ENCODE measurements around the gene CNTNAP5.

CNTNAP5 gene

DNA sequence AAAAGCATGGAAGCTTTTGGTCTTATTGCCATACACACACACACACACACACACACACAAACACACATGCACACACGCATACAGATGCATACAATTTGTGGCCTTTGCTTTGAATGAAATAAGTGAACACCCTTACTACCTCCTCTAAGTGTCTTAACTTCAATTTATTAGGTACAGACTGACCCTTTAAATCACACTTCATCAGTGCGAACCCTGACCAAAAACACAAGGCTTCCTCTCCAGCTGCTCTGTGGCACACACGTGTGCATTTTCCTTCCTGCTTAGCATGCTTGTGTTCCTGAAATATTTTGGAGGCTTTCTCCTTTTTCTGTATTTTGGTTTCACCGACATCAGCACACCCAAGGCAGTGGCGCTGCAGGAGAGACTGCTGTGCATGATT is 96.0 kb downstream of the CNTNAP5 start:
- Histone ChIP-seq H3K4me1 (ENCODE audit: low read length) (no peaks in the 10 kb centered on the region), H3F3A (ENCODE audit: insufficient read depth, low read length) (no peaks in the 10 kb centered on the region), H2AFZ (ENCODE audit: low read length) (no peak overlapping the region), H3K4me2 (ENCODE audit: low read depth, low read length) (no peak overlapping the region), H3K9ac (ENCODE audit: low read length) (no peak overlapping the region), H3K9me3 (replicated peaks; ENCODE audit: insufficient read depth, low read length) (no peaks in the 10 kb centered on the region), H3K27ac (ENCODE audit: low read length) (no peak overlapping the region), H3K4me3 (ENCODE audit: low read length) (no peak overlapping the region), H3K9me2 (replicated peaks; ENCODE audit: insufficient read depth, low read length) (no peaks in the 10 kb centered on the region), H4K20me1 (ENCODE audit: insufficient read depth, low read length) (no peaks in the 10 kb centered on the region), H3K27me3 (replicated peaks; ENCODE audit: insufficient read depth, low read length) (no peaks in the 10 kb centered on the region), H3K79me2 (ENCODE audit: low read length) (no peaks in the 10 kb centered on the region), H3K36me3 (replicated peaks; ENCODE audit: insufficient read depth, low read length) (no peaks in the 10 kb centered on the region)
- TF ChIP-seq EZH2 (optimal IDR thresholded peaks at IDR 0.05; ENCODE audit: low read depth, low read length) = no peak
- TF ChIP-seq, protein P1, sequence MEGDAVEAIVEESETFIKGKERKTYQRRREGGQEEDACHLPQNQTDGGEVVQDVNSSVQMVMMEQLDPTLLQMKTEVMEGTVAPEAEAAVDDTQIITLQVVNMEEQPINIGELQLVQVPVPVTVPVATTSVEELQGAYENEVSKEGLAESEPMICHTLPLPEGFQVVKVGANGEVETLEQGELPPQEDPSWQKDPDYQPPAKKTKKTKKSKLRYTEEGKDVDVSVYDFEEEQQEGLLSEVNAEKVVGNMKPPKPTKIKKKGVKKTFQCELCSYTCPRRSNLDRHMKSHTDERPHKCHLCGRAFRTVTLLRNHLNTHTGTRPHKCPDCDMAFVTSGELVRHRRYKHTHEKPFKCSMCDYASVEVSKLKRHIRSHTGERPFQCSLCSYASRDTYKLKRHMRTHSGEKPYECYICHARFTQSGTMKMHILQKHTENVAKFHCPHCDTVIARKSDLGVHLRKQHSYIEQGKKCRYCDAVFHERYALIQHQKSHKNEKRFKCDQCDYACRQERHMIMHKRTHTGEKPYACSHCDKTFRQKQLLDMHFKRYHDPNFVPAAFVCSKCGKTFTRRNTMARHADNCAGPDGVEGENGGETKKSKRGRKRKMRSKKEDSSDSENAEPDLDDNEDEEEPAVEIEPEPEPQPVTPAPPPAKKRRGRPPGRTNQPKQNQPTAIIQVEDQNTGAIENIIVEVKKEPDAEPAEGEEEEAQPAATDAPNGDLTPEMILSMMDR (IDR thresholded peaks at IDR 0.05; ENCODE audit: low read length) = no peak
- no peak for TF ChIP-seq EZH2phosphoT487 (IDR thresholded peaks at IDR 0.05; ENCODE audit: low read length)
- no peak for DNase-seq

DNA sequence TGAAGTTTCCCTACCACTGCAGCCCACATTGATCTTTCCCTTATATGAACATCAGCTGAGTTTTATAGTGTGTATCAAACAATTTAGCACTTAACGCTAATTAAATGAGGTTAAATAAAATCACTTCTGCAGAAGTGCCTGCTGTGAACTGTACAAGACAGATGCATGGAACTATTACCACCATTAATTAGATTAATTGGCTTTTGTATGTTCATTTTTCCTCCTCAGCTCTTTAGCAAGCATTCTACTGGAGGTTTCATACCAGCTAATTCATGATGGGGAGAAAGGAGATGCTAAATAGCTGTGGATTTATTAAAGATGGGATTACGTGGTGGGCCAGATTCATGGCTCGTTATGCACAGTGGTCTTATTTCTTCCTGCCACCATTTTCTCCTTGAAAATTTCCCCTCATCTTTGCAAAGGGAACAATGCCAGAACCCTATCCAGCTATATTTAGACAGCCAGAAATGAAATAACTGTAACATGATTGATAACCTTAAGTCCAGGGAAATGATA is 96.7 kb downstream of the CNTNAP5 start:
- TF ChIP-seq, protein P1 (IDR thresholded peaks at IDR 0.05; ENCODE audit: low read length) = no peak
- TF ChIP-seq EZH2 (optimal IDR thresholded peaks at IDR 0.05; ENCODE audit: low read depth, low read length) (no peak), EZH2phosphoT487 (IDR thresholded peaks at IDR 0.05; ENCODE audit: low read length) (no peak)
- H3K4me1 ChIP-seq (ENCODE audit: low read length) = no peaks in the 10 kb centered on the region
- no peak overlapping the region for H3K27ac ChIP-seq (ENCODE audit: low read length)
- DNase-seq = no peak
- no peaks in the 10 kb centered on the region for H3K79me2 ChIP-seq (ENCODE audit: low read length)
- H2AFZ ChIP-seq (ENCODE audit: low read length) = no peak overlapping the region
- H3K9ac ChIP-seq (ENCODE audit: low read length) = no peak overlapping the region
- no peaks in the 10 kb centered on the region for H3K9me3 ChIP-seq (replicated peaks; ENCODE audit: insufficient read depth, low read length)
- no peak overlapping the region for H3K4me2 ChIP-seq (ENCODE audit: low read depth, low read length)
- H4K20me1 ChIP-seq (ENCODE audit: insufficient read depth, low read length) = no peaks in the 10 kb centered on the region
- no peaks in the 10 kb centered on the region for H3K27me3 ChIP-seq (replicated peaks; ENCODE audit: insufficient read depth, low read length)
- no peaks in the 10 kb centered on the region for H3K9me2 ChIP-seq (replicated peaks; ENCODE audit: insufficient read depth, low read length)
- H3K36me3 ChIP-seq (replicated peaks; ENCODE audit: insufficient read depth, low read length) = no peaks in the 10 kb centered on the region
- no peak overlapping the region for H3K4me3 ChIP-seq (ENCODE audit: low read length)
- H3F3A ChIP-seq (ENCODE audit: insufficient read depth, low read length) = no peaks in the 10 kb centered on the region

- no peaks in the 10 kb centered on the region for H3K9me2 ChIP-seq (replicated peaks; ENCODE audit: insufficient read depth, low read length)
- no peaks in the 10 kb centered on the region for H3K9me3 ChIP-seq (replicated peaks; ENCODE audit: insufficient read depth, low read length)
- no peaks in the 10 kb centered on the region for H3K79me2 ChIP-seq (ENCODE audit: low read length)
- H3F3A ChIP-seq (ENCODE audit: insufficient read depth, low read length) = no peaks in the 10 kb centered on the region
- H3K27me3 ChIP-seq (replicated peaks; ENCODE audit: insufficient read depth, low read length) = no peaks in the 10 kb centered on the region
- no peaks in the 10 kb centered on the region for H3K36me3 ChIP-seq (replicated peaks; ENCODE audit: insufficient read depth, low read length)
- no peak overlapping the region for H2AFZ ChIP-seq (ENCODE audit: low read length)
- DNase-seq = no peak
- no peak overlapping the region for H3K4me2 ChIP-seq (ENCODE audit: low read depth, low read length)
- H3K4me3 ChIP-seq (ENCODE audit: low read length) = no peak overlapping the region
- H4K20me1 ChIP-seq (ENCODE audit: insufficient read depth, low read length) = no peaks in the 10 kb centered on the region
- H3K27ac ChIP-seq (ENCODE audit: low read length) = no peak overlapping the region
- H3K4me1 ChIP-seq (ENCODE audit: low read length) = no peaks in the 10 kb centered on the region
- TF ChIP-seq, protein P1 (IDR thresholded peaks at IDR 0.05; ENCODE audit: low read length) = no peak
- TF ChIP-seq EZH2 (optimal IDR thresholded peaks at IDR 0.05; ENCODE audit: low read depth, low read length) = no peak
- no peak for TF ChIP-seq EZH2phosphoT487 (IDR thresholded peaks at IDR 0.05; ENCODE audit: low read length)
- no peak overlapping the region for H3K9ac ChIP-seq (ENCODE audit: low read length)
Measured at GRCh38 chr2:124122340-124122739, 97.3 kb downstream of the CNTNAP5 start.

Measured in MM.1S (cell line).